Inflammatory macrophage treated with lipopolysaccharide for 1 hour (primary cell): Measurements from ENCODE around the gene KIF25.

Experiments used
- DNase-seq, 2 donors: peaks; one replicate each; pipeline ENCODE4 v3.0.0-alpha.2; 2020 to 2022

Gene KIF25, protein sequence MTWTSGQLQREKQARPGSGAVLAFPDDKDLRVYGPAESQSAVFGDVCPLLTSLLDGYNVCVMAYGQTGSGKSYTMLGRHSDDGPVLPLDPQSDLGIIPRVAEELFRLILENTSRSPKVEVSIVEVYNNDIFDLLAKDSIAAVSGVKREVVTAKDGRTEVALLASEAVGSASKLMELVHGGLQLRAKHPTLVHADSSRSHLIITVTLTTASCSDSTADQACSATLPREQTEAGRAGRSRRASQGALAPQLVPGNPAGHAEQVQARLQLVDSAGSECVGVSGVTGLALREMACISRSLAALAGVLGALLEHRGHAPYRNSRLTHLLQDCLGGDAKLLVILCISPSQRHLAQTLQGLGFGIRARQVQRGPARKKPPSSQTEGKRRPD

DNA sequence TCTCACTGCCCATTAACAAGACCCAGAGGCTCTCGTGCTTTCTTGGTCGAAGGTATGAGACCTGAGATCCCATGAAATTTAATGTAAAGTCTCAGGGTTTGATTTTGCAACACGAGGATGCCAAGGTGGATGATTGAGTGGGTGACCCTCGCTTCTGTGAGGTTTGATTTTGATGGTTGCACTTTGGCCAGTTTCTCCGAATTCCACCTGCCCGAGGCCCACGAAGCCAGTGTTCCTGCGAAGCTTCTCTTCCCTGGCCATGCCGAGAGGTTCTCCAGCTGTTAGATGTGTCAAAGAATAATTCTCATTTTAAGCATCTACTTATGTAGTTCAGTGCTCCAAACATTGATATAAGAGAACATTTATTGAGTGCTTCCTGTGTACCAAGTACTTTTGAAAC is at the start of gene KIF25:
TSS of gene KIF25 (plus strand) at position 30 of the 400 bp plus-strand sequence. CDS start 31,915 bp downstream, outside the sequence.
- DNase-seq: no peak

DNA sequence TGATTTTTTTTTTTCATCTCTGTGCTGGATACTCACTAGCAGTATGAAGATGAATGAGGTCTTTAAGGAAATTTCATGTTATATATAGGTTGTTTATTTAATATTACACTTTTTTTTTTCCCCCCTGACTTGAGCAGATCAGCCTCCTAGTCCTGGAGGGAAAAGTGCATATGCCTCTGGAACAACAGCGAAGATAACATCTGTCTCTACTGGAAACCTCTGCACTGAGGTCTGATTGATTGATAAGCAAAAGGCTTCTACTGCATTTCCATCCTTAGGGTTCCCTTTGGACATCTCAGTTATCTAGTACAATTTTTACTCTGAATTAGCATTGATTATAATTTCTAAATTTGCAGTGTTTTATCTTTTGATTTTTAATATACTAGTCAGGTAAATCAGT is 49.8 kb upstream of the KIF25 start:
- DNase-seq: no peak

DNA sequence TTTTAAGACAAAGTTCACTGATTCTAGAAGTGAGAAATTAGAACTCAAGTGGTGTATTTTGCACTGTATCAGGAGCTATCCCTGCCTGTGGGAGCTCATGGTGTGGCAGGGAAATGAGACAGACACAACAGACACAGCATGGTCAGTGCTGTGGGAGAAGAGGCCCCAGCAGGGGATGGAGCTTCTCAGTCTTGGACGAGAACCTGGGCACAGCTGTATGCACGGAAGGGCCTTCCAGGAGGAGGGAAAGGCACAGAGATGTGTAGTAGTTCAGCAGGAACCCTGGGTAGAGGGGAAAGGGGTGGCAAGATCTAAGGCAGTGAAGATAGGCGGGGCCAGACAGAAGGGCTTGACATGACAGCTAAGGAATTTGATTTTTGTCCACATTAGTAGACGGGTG is 48.8 kb upstream of the KIF25 start:
- no peak for DNase-seq

DNA sequence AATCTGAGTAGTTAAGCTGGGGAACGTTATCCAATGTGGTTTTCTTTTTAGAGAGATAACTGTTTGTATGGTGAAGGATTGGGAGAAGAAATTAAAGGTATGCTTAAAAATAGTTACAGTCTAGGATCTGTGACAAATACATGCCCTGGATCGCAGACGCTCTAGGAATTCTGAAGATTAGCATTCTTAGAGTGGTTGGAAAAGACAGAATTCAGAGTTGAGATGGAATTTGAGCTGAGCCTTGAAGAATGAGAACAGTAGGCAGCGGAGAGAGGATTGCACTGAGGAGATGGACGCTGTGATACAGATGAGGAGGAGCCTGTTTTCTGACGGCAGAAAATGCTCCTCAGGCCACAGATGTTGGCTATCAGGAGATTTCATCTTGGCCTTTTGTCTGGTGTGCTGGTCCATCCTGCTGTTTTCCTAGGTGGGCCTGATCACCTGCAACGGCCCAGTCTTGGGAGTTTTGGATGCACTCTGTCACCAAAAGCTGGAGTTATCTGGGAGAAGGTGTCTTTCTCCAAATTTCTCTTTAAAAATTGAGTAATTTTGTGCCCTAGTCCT is 48.3 kb upstream of the KIF25 start:
- no peak for DNase-seq

DNA sequence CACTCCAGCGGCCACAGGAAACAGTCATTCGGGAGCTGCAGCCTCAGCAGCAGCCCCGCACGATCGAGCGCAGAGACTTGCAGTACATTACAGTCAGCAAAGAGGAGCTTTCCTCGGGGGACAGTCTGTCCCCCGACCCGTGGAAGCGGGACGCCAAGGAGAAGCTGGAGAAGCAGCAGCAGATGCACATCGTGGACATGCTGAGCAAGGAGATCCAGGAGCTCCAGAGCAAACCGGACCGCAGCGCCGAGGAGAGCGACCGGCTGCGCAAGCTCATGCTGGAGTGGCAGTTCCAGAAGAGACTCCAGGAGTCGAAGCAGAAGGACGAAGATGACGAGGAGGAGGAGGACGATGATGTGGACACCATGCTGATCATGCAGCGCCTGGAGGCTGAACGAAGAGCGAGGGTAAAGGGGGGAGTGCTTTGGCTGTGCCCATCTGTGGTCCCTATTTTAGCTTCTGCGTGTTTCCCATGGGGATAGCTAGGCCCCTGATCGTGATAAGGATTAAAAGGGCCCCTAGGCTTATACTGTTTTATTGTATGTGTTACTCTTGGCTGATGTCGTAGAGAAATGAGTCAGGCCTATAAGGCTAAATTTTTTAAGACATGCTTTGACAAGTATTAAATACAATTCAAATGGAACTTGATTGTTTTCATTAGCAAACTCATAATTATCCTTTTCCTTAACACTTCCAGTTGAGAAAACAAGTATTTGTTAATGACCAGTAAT is 45.5 kb upstream of the KIF25 start:
- DNase-seq: no peak

DNA sequence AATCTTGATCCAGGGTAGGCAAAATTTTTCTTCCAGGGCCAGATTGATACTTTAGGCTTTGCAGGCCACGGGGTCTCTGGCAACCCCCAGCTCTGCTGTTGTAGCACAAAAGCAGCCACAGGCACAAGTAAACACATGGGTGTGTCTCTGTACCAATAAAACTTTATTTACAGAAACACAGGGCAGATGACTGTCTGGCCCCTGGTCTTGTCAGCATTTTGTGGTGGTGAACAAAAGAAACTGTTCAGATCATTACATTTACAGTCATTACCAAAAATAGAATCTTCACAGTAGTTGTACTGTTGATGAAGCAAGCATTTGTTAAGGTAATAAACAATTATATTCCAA is 45.0 kb upstream of the KIF25 start:
- no peak for DNase-seq

DNA sequence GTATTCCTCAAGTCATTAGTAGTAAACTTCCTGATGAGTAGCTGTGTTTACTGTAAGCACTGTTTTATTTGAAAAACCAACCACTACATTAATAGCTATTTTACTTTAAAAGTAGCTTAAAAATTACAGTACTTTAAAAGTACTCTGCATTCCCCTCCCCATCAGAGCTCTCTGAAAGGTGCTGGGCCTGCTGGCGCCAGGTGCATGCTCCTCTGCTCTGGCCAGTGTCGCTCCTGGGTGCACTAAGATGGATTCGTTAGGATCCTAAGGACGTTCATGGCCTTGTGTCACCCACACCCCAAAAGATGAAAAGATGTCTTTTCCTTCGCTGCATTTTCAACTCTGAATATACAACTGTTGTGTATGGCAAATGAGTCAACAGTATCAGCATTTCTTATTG is 43.9 kb upstream of the KIF25 start:
- no peak for DNase-seq

DNA sequence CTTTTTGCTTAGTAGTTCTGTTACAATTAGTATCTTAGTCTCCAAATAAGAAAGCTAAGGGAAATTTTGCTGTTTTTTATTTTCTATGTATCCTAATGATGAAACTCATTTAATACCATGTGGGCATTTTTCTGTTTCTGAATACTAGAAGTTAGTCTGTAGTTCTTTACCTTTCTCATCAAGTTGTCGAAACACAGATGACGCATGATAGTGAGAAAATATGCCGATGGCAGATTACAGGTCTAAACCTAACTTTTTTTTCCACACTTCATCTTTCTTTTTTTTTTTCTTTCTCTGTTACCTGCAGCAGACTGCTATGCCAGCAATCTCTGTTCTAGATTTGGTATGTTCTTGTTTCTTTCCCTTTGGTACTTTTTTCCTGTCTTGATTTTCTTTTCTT is 43.3 kb upstream of the KIF25 start:
- DNase-seq: no peak

DNA sequence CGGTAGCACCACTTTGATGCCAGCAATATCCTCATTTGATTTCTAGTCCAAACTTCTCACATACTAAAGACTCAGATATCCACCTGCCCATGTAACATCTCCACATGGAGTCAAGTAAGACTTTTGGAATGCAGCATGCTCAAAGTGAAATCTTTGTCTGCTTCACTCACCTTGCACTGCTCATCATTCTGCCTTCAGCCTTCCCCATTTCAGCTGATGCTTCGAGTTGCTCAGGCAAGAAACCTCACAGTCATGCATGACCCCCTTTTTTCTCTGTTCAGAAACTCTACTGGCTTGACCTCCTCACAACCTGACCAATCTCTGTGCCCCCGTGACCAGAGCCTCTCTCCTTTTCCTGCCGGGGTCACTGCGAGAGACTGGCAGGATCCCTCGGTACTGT is 41.0 kb upstream of the KIF25 start:
- no peak for DNase-seq

DNA sequence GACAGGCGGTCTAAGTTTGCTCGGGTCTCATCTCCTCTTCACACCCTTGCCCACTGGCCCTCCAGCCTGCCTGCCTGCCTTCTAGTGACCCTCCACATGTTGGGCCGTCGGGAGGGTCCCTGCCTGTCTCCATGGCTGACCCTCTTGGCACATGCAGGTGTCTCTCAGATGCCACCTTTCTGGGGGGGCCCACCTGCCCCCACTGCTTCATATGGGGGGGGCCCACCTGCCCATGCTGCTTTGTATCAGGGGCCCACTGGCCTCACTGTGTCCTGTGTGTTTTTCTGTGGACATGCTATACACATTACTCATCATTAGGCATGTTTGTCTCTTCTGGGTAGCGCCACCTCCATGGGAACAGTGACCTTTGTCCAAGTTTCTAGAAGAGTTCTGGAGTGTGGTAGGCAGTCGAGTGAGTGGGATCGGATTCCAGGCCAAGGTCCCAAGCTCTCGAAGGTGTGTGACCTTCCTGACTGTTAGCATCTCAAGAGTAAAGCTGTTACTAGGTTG is 40.4 kb upstream of the KIF25 start:
- no peak for DNase-seq

DNA sequence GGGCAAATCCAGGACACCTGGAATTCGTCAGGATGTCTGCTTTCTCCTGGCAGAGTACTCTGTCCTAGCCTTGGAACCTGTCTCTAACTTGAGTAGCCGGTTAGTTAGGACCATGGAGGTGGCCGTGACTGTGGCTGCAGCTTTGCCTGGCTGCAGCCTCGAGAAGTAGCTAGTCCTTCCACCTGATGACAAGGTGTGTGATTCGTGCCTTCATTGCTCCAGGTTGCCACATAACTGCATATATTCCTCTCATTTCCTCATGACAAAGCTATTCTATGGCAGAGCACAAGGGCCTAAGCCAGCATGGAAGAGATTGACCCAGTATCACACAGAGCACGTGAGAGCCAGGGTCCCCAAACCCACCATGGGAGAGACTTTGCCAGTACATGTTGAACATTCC is 39.8 kb upstream of the KIF25 start:
- DNase-seq: no peak

DNA sequence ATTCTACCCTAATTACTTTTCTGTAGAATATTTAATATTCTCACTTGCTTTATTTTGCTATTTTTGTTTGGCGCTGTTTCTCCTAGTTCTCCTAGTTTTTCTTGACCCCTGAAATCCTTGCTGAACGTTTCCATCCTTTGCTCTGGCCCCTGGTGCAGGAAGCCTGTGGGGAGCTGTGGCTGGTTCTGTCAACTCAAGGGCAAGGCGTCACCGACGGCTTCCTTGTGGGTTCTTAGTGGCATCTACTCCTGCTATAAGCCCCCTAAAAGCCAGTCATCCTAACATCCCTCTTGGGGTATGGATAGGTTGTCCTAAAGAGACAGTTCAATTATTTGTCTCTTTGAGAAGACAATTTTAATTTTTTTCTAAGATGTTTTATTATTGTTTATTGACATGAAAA is 36.9 kb upstream of the KIF25 start:
- DNase-seq: no peak

DNA sequence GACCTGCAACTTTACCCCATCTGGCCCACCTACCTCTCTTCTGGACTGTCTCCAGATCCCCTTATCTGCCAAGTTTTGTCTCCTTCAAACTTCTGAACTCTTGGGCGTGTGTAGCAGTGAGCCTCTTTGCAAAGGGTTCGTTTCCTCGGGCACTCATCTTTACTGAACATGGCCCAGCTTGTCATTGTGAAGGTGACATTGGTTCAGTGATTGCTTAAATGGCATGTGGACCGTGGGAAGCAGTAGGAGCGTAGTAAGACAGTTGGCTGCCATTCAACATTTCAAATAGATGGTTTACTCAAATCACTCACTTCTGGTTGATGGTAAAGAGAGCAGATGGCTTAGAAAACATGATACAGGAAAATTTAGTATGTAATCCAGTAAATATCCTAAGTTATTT is 34.8 kb upstream of the KIF25 start:
- no peak for DNase-seq

DNA sequence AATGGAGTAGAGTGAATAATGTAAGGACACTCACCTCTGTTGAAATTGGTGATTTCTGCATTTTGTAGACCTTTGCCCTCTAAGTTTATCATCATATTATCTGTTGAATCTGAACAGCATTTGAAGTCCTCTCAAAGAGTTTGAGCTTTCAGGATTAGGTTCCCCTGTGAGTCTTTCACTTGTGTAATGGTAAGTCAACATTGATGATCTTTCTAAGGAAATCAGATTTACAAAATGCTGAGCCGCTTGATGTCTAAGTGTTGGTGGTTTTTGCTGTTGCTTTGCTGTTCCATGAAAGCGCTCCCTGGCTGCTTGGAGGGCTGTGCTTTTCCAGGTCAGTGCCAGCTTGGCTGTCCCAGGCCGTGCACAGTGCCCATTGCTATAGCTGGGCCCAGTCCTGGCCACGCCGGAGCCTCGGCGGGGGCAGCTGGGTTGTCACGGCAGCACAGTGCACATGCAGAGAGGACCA is 33.8 kb upstream of the KIF25 start:
- DNase-seq: no peak

DNA sequence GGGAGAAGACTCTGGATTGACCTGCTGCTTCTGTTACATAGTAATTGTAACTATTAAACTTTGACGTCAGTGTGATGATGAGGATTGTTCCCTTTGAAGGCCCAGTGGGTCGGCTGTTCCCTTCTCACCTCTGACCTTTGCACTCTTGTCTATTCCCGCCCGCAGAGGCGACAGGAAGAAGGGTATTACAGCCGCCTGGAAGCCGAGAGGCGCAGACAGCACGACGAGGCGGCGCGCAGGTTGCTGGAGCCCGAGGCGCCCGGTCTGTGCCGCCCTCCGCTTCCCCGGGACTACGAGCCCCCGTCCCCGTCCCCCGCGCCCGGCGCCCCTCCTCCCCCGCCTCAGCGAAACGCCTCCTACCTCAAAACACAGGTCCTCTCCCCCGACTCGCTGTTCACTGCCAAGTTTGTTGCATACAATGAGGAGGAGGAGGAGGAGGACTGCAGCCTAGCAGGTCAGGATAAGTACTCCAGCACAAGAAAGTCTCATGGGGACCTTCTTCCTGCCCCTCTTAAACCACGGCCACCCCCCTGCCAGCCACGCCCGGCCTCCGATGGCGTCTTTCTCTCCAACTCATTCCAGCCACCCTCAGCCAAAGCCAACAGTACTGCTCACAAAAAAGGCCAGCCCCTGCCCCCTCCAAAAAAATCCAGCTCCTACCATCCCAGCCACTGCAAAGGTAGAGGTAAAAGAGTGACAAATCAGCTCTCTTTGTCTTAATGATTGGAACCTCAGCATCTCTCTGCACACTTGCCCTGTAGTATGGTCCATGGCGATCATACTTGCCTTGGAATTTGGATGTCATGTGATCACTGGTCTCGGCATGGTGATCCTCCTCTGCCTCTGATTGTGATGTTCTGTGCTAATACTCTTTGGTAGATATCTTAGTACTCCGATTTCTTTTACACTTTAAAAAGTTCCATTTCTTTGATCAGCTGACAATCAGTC is 31.6 kb upstream of the KIF25 start:
- no peak for DNase-seq

DNA sequence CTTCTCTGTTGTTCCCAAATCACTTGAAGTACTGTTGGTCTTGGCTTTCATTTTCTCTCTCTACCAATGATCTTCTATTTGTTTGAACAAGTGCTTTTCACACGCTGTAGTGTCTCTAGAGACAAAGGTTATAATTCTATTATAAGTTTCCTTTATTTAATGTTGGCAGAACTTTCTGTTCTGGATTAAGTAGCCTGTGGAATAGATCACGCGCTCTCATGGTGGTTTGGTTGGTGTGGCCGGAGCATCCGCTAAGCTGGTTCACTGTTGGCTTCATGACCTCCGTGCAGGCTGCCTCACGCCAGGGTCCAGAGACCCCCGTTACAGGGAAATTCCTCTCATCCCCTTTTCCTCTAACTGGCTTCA is 30.9 kb upstream of the KIF25 start:
- DNase-seq: no peak

DNA sequence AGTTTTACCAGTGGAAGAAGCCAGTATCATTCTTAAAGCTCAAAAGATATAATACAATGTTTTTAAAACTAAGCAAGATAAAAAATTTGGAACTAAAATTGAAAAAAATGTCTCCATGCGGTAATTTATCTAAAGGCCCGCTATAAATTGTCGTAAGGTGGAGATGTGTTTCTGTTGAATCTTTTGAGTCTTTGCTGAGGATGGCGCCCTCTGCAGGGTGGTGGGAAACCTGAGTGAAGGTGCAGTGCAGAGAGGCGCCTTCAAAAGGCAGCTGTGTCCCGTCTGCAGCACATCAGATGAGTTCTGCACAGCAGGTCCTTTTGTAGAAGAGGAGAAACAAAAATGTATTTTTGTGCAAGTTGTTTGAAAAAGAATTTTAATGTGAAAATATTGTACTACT is 29.4 kb upstream of the KIF25 start:
- DNase-seq: peak in 1 of 2 donors; percentile 2

DNA sequence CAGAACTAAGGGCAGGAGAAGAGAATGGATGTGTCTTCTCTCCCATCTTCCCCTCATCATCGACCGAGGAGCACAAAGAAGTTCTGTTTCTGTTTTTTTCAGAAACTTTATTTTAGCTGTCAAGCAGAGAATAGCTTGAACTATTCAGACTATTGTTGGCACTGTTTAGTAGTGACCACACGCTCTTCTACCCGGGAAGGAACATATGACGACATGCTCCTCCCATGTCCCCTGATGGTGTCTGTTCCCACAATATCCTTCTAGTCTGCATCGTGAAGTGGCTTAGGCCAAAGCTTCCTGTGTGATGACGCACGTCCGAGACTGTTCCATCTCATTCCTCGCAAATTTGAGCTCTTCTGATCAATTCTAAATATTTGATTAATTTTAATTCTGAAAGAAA is 27.2 kb upstream of the KIF25 start:
- DNase-seq: no peak

DNA sequence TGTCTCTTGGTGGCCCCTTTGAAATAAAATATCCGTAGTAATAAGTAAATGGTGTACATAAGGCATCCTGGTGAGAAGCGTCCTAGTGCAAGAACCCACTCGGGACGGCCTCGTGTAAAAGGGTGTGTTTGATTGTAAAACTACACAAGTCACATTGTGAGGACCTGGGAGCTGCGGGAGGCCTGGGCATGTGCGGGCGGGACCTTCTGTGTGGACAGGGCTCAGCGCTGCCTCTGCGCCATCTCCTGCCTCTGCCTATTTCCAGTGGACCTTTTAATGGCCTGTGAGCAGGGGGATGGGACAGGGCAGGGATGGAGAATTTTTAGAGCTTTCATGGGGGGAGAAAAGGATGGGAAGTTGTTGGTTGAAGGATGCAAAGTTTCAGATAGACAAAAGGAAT is 25.3 kb upstream of the KIF25 start:
- no peak for DNase-seq

DNA sequence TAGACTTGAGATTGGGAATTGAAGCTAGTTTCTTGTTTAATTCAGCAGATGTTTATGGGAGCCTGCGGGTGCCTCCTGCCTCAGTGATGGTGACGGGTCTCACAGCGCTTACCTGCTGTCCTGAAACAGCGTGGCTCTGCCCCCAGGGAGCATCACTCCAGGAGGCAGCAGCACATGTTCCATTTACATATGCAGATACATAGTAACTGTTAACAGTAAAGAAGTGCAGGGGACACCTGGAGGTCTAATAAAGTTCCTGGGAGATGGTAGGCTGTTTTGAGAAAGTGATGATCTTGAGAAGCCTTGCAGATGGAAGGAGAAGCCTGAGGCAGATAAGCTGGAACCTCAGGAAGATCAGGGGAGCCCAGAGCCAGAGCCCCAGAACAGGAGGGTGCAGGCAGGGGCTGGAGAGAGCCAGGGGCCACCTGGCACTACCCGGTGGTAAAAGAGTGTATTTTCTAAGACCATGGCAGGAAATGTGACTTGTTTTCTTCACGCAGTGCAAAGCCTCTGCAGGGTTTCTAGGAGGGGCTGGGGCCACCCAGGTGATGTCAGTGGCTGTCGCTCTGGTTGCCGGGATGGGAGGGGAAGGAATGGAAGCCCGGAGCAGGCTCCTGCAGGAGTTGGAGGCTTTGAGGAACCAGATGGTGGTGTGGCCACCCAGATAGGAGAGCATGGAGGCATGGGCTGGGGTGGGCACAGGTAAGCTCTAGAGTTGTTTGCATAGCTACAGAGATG is 24.2 kb upstream of the KIF25 start:
- DNase-seq: no peak

DNA sequence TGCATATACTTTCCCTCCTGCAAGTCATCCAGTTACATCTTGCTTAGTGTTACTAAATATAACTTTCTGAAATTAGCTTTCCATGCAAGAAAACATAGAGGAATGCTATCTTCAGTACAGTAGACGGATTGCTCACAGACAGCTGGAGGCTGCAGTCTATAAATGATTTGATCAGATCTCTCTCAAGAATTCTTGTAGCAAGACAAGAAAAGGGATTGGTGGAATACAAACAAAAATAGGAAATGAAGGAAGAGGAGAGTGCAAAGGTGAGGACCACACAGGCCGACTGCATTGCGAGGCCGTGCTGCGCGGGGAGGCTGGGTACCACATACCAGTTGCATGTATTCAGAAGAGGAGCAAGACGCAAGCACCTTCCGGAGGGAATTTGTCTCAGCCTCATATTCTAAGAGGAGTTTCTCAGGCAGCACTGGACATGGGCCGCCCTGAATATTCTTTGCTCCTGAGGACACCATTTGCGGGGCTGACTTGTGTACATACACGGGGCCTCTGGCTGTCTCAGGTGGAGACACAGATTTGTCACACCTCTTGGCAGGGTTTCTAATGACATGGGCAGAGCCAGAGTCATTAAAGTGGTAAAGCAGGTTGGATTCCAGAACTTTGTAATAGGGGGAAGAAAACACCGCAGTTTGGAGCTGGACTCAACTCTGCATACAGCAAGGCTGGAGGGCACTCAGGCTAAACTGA is 22.7 kb upstream of the KIF25 start:
- no peak for DNase-seq

DNA sequence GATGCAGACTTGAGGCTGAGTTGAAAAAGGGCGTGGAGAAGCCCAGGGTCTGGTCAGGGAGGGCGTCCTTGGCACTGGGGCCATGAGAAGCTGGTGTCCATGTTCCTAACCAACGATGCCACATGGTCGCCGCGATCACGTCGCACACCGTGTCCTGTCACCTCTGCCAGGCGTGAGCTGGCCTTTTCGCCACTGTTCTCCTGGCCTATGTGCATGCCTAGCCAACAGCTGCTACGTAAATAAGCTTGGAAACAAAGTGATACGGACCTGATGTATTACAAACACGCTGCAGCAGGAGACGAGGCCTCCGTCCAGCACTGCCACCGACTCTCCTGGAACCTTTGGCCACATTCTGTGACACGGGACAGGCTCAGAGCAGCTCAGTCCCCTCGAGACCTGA is 22.0 kb upstream of the KIF25 start:
- no peak for DNase-seq
